HL-60 (cell line): ENCODE measurements around the gene ZNF618.

Experiments used
- DNase-seq, 2 experiments: peaks; one replicate each; pipeline ENCODE4 v3.0.0-alpha.2; 2010 to 2020; ENCODE audit warnings: low read depth in 1 of 2, low spot score in 1 of 2
- H3K27ac ChIP-seq: fragments of 250-450 bp; sonication (Bioruptor Pico); replicated peaks from 2 replicates; pipeline ENCODE4 v1.5.1; 2020; ENCODE audit warnings: mild to moderate bottlenecking, moderate library complexity
- H3K27me3 ChIP-seq: fragments of 250-450 bp; sonication (Bioruptor Pico); 2 replicates; pipeline ENCODE4 v1.5.1; 2021; ENCODE audit warnings: mild to moderate bottlenecking, moderate library complexity; ENCODE audit not compliant: insufficient read depth, poor library complexity, severe bottlenecking
- H3K4me3 ChIP-seq: replicated peaks from 2 replicates; pipeline ENCODE4 v1.5.1; 2011; ENCODE audit warnings: mild to moderate bottlenecking, control low read depth, low read length; ENCODE audit not compliant: insufficient read depth
- CTCF ChIP-seq: IDR thresholded peaks from one replicate; pipeline ENCODE4 v1.5.1; 2011; ENCODE audit warnings: low read length, control low read depth, inconsistent platforms; ENCODE audit not compliant: insufficient read depth
- GABPA ChIP-seq: IDR thresholded peaks from 2 replicates; pipeline ENCODE4 v1.6.1; 2012; ENCODE audit warnings: low read depth
- POLR2AphosphoS5 ChIP-seq: IDR thresholded peaks from 2 replicates; pipeline ENCODE4 v1.6.1; 2012; ENCODE audit warnings: low read depth
- REST ChIP-seq: IDR thresholded peaks from 2 replicates; pipeline ENCODE4 v1.6.1; 2012; ENCODE audit warnings: low read depth; ENCODE audit not compliant: insufficient replicate concordance
- SPI1 ChIP-seq: IDR thresholded peaks from 2 replicates; pipeline ENCODE4 v1.6.1; 2012; ENCODE audit warnings: low read depth, mild to moderate bottlenecking, borderline replicate concordance

ZNF618 gene

DNA sequence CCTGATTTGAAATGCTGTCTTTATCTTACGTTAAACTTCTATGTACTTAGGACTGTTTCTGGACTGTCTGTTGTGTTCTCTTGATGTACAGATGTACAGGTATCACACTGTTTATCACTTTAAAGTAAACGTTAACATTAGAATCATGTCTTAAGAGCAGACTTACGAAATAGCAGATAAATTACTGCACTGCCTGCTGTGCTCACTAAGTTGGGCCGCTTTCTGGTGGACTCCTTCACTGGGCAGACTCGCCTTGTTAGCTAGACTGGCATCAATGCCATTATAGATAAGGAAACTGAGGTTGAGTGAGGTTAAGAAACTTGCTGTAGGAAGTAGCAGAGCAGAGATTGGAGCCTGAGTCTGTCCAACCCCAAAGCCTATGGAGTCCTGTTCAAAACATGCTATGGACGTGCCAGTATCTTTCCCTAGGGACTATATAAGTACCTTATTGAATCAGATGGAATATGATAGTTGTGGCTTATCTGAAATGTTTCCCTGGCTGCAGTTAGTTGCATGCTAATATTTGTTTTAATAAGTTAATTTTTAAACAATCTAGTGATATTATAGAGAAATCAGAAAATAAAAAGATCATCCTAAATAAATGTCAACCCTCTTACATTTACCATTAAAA, 16.9 kb downstream of the ZNF618 start:
- Histone ChIP-seq H3K4me3 (no peak overlapping the region), H3K27me3 (no peaks in the 10 kb centered on the region), H3K27ac (no peak overlapping the region)
- no peak for DNase-seq
- TF ChIP-seq SPI1 (no peak), GABPA (no peak), CTCF (no peak), POLR2AphosphoS5 (no peak), REST (no peak)

GRCh38 chr9:113894166-113894565, 18.1 kb downstream of the ZNF618 start:
- H3K27ac ChIP-seq = no peak overlapping the region
- no peak for TF ChIP-seq REST
- TF ChIP-seq GABPA = no peak
- no peak for TF ChIP-seq SPI1
- no peak for TF ChIP-seq POLR2AphosphoS5
- TF ChIP-seq CTCF = no peak
- no peak for DNase-seq

GRCh38 chr9:113895526-113895925, 19.4 kb downstream of the ZNF618 start:
- TF ChIP-seq SPI1 (no peak), GABPA (no peak), CTCF (no peak), POLR2AphosphoS5 (no peak), REST (no peak)
- no peak overlapping the region for H3K4me3 ChIP-seq
- no peaks in the 10 kb centered on the region for H3K27me3 ChIP-seq
- no peak for DNase-seq
- no peak overlapping the region for H3K27ac ChIP-seq

More at GRCh38 chr9:113894166-113894565, 18.1 kb downstream of the ZNF618 start:
- Histone ChIP-seq H3K4me3 (no peak overlapping the region), H3K27me3 (no peaks in the 10 kb centered on the region)
